ENCODE measurements around the gene PLCH2.
"Not testable (repeated sequence)": the region's sequence is repeated elsewhere in the genome, so short reads cannot be mapped to it uniquely, and the experiment has no call there.

PLCH2 gene

GRCh38 chr1:2542246-2542915 is 66.3 kb downstream of the PLCH2 start:
- DNase-seq (ENCODE audit: low read depth in 1 of 2, low spot score in 1 of 2) = no peak

GRCh38 chr1:2543543-2544092 is 67.5 kb downstream of the PLCH2 start:
- no peak for DNase-seq (ENCODE audit: low read depth in 1 of 2, low spot score in 1 of 2)

- DNase-seq (ENCODE audit: low read depth in 1 of 2, low spot score in 1 of 2) = no peak
Observed at GRCh38 chr1:2544093-2544874, 68.2 kb downstream of the PLCH2 start.

GRCh38 chr1:2544875-2545640 is 69.0 kb downstream of the PLCH2 start:
- DNase-seq (ENCODE audit: low read depth in 1 of 2, low spot score in 1 of 2) = no peak

GRCh38 chr1:2545754-2546514 is 69.8 kb downstream of the PLCH2 start:
- peak in 1 of 2 donors; percentile 77 for DNase-seq (ENCODE audit: low read depth in 1 of 2, low spot score in 1 of 2)

- peak in 1 of 2 donors; percentile 79 for DNase-seq (ENCODE audit: low read depth in 1 of 2, low spot score in 1 of 2)
Observed at GRCh38 chr1:2546515-2547209, 70.6 kb downstream of the PLCH2 start.

- no peak for DNase-seq (ENCODE audit: low read depth in 1 of 2, low spot score in 1 of 2)
Observed at GRCh38 chr1:2547210-2548067, 71.3 kb downstream of the PLCH2 start.

- peak; percentile 71 to 76 for DNase-seq (ENCODE audit: low read depth in 1 of 2, low spot score in 1 of 2)
Observed at GRCh38 chr1:2548068-2548589, 72.0 kb downstream of the PLCH2 start.

- not testable (repeated sequence) for DNase-seq (ENCODE audit: low read depth in 1 of 2, low spot score in 1 of 2)
Observed at GRCh38 chr1:2549367-2550029, 73.4 kb downstream of the PLCH2 start.

- not testable (repeated sequence) for DNase-seq (ENCODE audit: low read depth in 1 of 2, low spot score in 1 of 2)
Observed at GRCh38 chr1:2550309-2550861, 74.3 kb downstream of the PLCH2 start.

- not testable (repeated sequence) for DNase-seq (ENCODE audit: low read depth in 1 of 2, low spot score in 1 of 2)
Observed at GRCh38 chr1:2551544-2551943, 75.5 kb downstream of the PLCH2 start.

GRCh38 chr1:2552189-2552588 is 76.1 kb downstream of the PLCH2 start:
- no peak for DNase-seq (ENCODE audit: low read depth in 1 of 2, low spot score in 1 of 2)

GRCh38 chr1:2553076-2553475 is 77.0 kb downstream of the PLCH2 start:
- not testable (repeated sequence) for DNase-seq (ENCODE audit: low read depth in 1 of 2, low spot score in 1 of 2)

- DNase-seq (ENCODE audit: low read depth in 1 of 2, low spot score in 1 of 2) = no peak
Observed at GRCh38 chr1:2553871-2554620, 78.0 kb downstream of the PLCH2 start.

- DNase-seq (ENCODE audit: low read depth in 1 of 2, low spot score in 1 of 2) = no peak
Observed at GRCh38 chr1:2554621-2555387, 78.7 kb downstream of the PLCH2 start.

Data from activated CD4-positive, alpha-beta T cell treated with anti-CD3 and anti-CD28 coated beads, Interleukin-2, amount 50 U/mL, for 24 hours (primary cell).